NCI-H82 treated with DMSO at 0.1 percent for 48 hours (cell line): ENCODE measurements around the gene OR52B4.
"Not testable (repeated sequence)": the region's sequence is repeated elsewhere in the genome, so short reads cannot be mapped to it uniquely, and the experiment has no call there.

Experiments used
- DNase-seq: peaks from one replicate; lab custom pipeline; 2025; ENCODE audit not compliant: unreplicated experiment; lab: John Stamatoyannopoulos, UW

The OR52B4 gene

GRCh38 chr11:4368286-4368685 is at the start of gene OR52B4:
OR52B4 (minus strand) TSS chr11:4368386; CDS start chr11:4368295, 91 bp downstream.
- DNase-seq, result no peak

DNA sequence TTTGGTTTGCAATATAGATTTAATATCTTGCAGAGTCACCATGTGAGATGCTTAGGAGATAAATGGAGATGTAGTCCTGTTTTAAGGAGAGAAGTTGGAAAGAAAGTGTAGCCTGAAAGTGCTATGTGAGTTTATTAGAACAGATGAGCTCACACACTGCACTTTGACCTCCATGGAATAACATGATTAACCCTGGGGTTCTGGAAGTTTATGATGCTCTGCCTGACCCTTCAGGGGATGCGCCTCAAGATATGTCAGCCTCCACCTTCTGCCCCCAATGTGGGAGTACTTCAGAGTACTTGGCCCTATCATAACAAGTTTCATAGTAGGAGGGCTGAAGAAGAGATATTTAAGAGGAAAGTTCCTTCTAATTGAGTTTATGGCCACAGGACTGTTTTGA is 48.6 kb upstream of the OR52B4 start:
- no peak for DNase-seq

- DNase-seq, result no peak
Measured at GRCh38 chr11:4416306-4416705, 48.1 kb upstream of the OR52B4 start.

DNA sequence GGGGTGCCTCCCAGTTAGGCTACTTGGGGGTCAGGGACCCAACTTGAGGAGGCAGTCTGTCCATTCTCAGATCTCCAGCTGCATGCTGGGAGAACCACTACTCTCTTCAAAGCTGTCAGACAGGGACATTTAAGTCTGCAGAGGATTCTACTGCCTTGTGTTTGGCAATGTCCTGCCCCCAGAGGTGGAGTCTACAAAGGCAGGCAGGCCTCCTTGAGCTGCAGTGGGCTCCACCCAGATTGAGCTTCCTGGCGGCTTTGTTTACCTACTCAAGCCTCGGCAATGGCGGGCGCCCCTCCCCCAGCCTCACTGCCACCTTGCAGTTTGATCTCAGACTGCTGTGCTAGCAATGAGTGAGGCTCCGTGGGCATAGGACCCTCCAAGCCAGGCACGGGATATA is 38.0 kb upstream of the OR52B4 start:
- DNase-seq, result not testable (repeated sequence)

DNA sequence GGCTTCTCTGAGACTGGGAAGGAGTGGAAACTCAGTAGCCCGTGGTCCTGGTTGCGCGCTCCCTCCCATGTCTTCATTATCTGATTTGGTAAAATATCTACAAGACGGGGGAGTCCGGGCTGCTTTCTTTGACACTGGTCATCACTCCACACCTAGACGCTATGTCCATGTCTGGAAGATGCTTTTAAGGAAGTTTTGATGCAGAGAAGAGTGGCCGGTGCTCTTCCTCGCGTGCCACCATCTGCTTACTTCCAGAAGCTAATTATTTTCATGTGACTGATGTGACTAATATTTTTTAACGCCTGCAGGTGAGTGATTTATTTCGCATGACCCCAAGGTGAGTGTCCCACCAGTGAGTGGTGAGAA is 25.7 kb upstream of the OR52B4 start:
- DNase-seq, result no peak

DNA sequence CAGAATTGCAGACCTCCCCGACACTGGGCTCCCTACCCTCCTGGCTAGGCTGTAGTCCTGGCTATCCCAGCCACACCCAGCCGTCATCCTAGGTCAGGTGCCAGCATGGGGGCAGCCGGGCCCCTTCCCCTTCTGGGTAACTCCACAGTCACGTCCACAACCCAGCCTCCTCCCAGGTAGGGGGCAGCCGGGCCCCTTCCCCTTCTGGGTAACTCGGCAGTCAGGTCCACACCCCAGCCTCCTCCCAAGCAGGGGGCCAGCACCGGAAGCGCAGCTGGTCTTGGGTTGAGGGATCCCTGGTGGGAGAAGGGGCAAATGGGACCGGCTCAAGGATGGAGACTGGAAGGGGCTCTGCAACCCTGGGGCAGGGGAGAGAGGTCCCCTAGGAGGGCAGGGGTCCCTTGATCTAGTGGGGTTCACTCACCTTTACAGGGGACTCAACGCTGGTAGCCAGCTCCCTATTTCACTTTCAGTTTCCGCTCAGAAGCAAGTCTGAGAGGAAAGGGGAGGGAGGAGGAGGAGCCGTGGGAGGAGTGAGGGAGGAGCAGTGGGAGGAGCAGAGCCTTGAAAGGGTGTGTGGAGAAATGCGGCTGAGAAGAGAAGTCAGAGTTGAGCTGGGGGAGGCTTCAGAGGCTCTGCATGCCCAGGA is 25.1 kb upstream of the OR52B4 start, which contains the start of gene TRIM21:
Gene TRIM21, minus strand, starts transcription at position 494 of the 649 bp plus-strand sequence. CDS start 3,293 bp downstream, outside the sequence.
- DNase-seq, result peak; percentile 2

GRCh38 chr11:4388221-4388620 is 20.0 kb upstream of the OR52B4 start:
- DNase-seq, result no peak

- no peak for DNase-seq
Measured at GRCh38 chr11:4385978-4386740, 18.0 kb upstream of the OR52B4 start.

GRCh38 chr11:4381901-4382300 is 13.7 kb upstream of the OR52B4 start:
- DNase-seq, result no peak

DNA sequence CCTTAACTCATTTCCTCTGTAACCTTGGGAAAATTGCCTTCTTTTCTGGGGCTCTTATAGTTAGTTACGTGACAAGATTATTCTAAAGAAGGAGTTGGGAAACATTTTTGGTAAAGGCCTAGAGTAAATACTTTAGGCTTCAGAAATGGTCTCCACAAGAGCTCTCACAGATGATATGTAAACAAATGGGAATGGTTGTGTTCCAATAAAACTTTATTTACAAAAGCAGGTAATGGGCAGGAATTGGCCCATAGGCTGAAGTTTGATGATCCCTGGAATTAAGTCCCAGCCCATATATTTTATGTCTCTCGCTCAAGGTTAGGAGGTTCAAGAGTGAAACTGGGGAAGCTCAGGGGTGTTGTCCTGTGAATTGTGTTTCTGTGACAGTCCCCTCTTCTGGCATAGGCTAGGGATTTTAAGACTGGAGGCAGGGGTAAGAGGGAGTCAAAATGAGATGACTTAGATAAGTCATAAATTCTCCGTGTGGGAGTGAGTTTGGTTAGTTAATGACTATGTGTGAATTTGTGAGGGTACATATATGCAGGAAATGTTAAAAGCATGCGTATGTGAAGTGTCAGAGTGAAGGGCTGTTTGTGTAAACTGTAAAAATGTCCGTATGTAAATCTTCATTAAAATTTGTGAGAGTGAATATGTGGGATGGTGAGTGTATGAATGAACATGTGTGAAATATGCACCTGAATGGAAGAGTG is 7.4 kb upstream of the OR52B4 start:
- DNase-seq, result no peak

GRCh38 chr11:4370166-4370565 is 2.0 kb upstream of the OR52B4 start:
- DNase-seq, result no peak

- not testable (repeated sequence) for DNase-seq
Measured at GRCh38 chr11:4348142-4348541, 20.0 kb downstream of the OR52B4 start.

DNA sequence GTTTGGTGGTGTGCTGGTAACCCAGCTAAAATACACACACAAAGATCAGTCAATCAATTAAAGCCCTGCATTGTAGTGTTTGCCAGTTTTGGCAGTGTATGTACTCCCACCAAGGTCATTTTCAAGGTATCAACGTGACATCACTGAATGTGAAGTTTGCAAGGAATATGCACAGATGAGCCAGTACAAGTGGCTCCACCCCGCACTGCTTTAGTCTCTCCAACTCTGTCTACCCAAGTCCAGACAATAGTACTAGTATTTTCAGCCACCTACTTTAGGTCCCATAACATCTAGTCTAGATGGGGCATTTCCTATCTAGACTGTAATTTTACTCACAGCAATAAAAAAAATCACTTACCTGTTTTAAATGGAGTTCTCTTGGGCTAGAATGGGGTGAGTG is 22.8 kb downstream of the OR52B4 start:
- not testable (repeated sequence) for DNase-seq

- DNase-seq, result not testable (repeated sequence)
Measured at GRCh38 chr11:4334356-4334755, 33.8 kb downstream of the OR52B4 start.
